ENCODE measurements around the gene CYP11A1.

CYP11A1 gene

DNA sequence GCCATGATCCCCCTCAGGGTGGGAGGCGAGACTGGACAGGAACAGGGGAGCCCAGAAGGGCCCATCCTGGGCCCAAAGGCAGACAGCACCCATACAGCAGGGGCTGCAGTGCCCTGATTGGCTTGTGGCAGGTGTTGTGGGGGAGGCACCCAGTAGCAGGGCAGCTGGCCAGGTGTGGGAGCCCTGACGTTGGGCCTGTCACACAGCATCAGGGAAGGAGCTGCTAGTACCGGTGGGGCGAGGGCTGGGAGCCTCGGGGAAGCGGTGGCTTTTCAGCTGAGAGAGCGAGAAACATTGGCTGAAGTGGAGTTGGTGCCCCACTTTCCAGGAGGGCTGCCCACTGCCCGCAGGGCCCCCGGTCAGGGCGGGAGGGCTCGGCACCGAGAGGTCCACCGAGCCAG, 19.7 kb upstream of the CYP11A1 start:
- no peak for DNase-seq

DNA sequence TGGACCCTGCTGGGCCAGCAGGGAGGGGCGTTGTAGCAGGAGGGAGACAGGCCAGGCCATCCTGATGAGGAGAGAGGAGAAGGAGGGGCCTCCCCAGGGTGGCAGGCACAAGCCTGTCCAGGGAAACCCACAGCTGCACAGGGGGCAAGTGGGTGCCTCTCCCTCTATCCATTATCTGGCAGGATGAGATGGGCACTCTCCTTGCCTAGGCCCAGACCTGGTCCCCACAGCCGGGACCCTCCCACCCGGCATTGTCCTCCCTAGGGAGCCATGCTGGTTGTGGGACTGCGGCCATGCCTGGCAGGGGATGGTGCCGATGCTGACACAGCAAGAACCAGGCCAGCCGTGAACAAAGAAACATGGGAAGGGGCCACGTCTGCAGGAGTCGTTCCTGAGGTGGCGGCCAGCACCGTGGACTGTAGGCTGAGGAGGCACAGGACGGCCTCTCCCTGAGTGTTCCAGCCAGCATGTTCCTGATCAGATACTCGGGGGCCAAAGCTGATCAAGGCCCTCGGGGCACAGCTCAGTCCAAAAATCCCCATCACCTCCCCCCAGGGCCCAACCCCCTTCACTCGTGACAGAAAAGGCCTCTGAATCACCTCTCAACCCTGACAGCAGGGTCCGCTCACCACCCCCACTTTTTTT, 19.2 kb upstream of the CYP11A1 start:
- no peak for DNase-seq

DNA sequence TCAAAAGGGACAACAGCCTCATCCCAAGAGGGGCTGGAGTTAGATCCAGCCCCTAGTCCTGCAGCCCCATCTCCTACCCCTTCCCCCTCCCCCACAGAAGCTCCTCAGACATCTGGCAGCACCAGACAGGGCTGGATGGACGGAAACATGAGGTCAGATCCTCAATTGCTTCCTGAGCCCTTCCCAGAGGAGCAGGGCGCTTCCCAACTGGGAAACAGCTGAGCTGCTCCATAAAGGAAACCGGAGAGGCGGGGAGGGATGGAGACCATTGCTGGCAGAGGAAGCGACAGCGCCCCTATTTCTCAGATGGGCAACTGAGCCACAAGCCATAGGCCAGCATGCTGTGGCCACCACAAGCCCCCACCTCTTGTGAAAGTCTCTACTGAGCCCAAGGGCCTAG, 18.3 kb upstream of the CYP11A1 start:
- DNase-seq: no peak

DNA sequence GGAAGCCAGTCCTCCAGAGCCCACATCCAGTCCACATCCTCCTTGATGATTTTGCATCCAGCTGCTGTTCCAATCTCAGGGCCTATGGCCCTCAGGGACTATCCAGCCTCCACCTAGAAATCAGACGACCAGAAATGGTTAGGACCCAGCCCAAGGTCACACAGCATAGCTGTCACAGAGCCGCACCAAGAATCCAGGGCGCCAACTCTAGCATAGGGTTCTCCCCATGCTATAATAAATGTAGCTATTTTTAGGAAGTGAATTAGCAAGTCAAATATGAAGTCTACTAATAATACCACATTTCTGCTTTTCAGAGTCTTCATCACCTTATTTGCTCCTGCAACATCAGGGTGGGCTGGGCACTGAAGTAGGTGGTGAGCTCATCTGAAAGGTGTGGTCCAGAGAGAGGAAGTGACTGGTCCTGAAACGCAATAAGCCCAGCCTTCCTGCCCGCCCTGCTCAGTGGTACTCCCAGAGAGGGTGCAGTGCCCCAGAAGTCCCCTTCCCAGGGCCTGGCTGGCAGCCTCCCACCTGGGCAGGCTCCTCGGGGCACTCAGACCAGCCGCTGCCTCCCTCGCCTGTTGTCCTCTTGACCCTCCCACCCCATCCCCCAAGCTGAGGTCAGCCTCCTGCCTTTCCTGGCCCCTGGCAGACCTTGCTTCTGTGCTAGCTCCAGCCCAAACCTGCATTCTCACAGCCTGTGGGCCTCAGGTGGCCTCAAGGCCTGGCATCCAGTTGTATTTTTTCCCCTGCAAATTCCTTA, 17.6 kb upstream of the CYP11A1 start:
- no peak for DNase-seq

DNA sequence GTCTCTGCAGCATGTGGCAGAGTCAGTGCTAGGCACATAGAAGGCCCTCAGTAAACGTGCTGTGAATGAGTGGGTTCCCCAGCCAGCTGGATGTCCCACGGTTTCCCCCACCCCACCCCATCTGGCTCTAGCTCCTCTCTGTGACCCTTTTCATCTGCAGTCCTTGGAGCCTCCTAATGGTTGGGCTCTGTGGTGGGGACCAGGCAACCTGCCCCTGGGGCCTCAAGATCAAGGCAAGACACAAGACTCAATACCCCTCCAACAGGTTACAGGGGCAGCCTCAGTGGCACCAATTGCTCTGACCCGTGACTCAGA, 17.1 kb upstream of the CYP11A1 start:
- DNase-seq: no peak

DNA sequence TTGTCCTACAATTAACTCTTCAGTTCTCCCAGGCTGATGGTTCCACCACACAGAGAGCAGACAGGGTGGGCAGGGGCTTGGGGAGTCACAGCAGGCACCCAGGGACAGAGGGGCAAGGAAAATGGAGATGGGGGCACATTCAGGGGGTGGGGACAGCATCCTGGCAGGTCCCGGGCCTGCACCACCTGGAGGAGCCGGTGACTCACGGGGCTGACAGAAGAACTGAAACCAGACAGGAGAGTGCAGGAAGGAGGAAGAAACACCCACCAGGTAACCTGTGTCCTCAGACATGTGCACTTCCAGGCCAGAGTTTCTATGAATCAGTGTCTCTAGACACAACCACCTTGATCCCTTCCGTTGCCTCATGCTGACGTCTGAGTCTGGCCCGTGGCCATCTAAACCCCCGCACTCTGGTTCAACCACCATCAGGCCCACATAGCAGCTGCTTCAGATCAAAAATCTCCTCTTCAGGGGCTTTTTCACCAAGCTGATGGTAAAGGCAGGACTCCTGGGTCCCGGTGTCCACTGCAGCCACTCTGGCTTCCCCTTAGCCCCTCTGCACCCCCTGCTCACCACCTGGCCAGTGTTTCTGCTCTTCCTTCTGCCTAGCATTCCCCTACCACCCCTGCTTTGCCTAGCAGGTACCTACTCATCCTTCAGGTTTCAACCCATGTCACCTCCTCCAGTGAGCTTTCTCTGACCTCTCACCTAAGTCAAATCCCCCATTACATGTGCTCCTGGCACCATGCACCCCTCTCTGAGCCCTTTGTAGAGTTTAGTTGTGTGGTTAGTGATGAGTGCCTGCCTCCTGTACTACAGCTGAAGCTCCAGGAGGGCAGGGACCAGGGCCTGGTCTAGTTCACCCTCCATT, 16.5 kb upstream of the CYP11A1 start:
- no peak for DNase-seq

DNA sequence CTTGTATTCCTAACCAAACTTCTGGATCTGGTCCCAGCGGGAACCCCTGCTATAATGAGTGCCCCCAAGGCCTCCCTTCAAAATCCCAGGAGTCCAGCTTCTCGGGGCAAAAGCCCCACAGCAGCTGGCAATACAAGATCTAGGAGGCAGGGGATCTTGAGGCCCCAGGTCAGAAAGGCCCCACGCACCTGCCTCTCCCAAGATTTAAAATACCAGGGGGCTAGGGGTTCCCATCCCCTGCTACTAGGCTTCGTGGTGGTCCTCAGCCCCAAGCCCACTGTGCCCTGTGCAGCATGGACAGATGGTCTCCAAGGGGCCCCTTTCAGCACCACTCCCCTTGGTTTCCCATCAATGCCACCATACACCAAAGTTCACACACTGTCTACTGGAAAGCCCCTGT, 15.8 kb upstream of the CYP11A1 start:
- DNase-seq: no peak

DNA sequence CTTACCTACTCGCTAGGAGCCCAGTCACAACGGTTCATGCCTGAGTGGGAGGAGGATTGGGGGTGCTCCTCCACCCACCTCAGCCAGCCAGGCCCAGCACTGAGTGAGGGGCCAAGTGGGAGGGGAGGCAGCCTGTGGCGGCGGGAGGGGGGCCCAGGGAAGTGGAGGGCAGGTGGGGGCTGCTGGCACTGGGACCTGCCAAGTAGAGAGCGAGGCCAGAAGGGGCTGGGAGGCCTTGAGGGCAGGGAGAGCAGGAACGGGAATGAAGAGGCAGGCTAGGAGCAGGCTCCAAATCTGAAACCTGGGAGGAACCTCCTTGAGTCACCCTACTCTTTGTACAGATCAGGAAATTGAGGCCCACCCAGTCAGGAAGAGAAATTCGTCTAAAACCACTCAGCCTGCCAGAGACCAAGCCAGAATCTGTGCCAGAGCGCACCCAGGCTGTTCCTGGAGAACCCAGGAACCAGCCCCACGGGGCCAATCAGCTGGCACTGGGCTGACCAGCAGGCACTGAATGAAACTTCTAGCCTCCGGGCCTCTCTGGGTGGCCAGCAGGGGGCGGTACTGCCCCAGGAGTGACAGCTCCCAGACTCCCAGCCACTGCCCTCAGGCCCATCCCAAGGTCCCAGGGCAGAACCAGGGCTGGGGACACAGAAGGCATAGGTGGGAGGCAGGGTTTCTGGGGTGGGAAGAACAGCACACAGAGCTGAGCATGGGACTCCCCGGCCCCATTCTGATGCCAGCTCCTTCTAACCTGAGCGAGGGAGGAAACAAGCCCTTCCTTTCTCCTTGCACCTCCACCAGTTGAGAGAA, 14.8 kb upstream of the CYP11A1 start:
- no peak for DNase-seq

DNA sequence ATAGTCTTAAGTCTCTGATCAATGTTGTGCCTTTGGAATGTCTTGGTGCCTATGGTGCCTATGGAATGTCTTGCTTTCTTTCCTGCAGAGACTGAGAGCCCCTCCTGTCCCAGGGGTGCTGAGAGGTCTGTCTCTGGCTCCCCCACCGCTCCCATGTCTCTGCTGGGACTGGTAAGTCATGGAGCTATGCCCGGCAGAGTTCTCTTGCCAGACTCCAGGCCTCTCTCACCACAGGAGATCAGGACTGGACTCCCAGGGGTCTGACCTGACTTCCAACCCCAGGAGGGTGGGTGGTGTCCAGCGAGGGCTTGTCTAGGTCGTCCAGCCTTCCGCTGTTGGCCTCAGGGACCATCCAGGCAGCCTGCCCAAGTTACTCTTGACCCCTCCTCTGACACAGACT, 14.0 kb upstream of the CYP11A1 start:
- DNase-seq: no peak

DNA sequence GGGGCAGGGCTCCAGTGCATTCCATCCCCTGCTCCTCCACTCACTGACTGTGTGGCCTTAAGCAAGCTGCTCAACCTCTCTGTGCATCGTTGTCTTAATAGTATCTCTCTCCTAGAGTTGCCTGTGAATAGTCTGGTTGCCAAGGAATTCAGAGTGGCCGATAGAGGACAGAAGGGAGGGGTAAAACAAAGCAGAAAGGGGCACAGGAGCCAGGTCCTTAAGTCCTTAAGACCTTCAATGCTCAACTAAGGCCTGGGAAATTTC, 13.7 kb upstream of the CYP11A1 start:
- DNase-seq: no peak

DNA sequence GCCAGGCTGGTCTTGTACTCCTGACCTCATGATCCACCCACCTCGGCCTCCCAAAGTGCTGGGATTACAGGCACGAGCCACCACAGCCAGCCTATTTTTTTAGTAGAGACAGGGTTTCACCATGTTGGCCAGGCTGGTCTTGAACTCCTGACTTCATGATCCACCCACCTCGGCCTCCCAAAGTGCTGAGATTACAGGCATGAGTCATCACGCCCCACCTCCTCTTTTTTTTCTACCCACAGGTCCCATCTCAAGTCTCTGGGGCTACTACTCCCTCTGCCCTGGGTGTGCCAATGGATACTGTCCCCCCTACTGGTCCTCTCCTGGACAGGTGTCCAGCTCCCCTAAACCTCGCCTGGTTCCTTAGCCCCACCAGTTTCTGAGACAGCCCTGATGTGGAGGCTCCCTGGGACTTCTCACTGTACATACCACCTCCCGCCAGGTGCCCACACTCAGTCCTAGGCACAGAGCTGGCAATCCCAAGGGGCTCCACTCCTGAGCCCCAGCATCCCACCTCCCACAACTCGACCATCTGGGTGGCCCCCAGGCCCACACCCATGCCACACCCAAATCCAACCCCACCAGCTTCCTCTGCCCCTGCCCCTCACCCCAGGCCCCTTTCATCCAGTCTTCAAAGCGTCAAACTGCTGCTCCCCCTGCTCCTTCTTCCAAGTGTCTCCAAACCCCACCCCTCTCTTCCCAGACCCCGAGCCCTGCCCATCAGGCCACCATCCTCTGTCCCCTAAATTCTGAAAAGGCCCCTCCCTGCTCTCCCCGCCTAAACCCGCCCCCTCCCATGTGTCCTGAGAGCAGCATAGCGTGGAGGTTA, 13.1 kb upstream of the CYP11A1 start:
- no peak for DNase-seq

DNA sequence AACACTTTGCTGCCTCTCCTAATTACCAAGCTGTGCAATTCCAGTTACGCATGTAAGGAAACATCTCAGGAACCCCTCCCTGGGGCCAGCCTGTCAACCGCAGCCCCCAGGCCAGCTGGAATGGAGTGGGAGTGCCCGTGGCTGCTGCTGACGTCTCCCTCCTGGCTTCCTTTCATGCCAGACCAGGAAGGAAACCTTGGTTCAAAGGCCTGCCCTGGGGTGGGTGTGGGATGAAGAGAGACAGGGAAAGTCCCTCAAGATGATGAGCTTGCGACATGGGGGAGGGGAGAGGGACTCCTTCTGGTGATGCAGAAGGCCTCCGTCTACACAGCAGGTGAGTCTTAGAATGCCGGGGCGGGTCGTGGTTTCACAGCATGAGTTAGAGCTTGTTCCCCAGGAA, 11.4 kb upstream of the CYP11A1 start:
- DNase-seq: no peak

DNA sequence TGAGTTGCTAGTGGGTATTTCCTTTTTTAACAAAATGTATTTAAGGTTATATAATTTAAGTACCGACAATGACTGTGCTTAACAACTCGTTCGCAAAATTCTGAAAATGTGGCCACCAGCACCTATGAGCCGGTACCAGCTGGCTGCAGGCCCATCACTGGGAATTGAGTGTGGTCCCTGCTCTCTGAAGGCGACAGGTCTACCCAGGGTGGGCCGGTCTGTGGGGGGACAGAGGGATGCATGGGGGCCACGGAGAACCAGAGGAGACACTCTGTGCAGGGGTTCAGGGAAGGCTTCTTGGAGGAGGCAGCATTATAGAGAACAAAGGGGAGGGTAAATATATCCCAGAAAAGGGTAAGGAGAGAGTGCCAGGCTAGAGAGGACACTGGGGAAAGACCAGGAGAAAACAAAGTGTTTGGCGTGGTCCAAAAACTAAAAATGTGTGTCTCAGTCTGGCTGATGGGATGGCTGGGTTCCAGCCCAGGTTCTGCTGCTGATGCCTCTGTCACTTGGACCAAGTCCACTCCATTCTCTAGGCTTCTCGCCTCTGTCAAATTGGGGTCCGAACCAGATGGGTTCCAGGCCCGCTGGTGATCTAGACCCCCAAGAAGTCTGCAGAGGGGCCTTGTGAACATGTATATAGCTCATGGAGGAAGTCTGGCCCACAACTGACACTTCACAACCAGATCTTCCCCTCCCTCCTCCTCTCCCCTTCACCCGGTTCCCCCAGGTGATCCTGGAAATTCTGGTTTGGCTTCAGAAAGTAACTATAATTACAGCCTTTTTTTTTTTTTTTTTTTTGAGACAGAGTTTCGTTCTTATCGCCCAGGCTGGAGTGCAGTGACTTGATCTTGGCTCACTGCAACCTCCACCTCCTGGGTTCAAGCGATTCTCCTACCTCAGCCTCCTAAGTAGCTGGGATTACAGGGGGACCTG, 10.7 kb upstream of the CYP11A1 start:
- DNase-seq: no peak

DNA sequence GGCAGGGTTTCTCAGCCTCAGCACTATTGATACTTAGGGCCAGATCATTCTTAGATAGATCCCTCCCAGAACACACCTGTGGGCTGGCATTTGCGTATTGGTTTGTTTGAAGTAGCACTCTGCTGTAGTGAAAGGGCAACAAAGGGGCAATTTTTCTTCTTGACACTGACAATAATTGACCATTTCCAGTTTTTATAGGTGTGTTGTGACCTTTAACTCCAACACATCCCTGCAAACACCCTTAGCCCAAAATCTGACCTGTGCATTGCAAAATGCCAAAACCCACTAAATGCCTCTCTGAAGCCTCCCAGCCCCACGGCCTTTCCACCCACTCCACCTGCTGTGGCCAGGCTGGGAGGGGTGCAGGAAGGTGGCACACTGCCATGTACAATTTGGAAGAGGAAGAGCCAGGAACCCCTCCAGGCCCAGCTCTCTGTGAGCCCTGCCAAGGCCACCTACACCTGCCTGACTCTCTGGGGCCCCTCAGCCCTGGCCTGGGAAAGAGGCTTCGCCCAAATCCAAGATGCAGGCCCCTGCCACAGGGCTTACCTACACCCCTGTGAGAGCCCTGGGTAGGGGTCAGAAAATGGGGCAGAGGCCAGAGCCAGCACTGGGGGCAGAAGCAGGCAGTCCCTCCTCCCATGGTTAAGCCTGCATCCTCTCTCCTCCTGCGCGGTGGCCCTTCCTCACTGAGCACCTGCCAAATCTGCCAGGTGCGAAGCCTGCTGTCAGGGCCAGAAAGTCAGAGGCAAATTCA, 9.6 kb upstream of the CYP11A1 start:
- no peak for DNase-seq

DNA sequence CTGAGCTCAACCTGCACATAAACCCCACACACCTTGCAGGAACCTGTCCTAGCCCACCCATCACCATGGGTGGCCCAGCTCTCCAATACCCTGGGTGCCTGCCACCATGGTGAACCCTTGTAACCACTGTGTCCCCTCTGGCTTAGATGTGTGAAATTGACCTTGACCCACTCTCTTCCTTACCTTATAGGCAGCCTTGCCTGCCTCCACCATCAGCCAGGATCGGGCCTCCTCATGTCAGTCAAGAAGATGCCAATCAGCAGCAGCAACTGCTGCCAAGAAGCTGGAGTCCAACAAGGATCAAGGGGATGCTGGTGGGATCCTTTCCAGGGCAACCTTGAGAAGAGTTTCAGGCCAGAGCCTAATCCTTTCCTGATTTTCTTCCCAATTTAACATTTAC, 8.8 kb upstream of the CYP11A1 start:
- no peak for DNase-seq

DNA sequence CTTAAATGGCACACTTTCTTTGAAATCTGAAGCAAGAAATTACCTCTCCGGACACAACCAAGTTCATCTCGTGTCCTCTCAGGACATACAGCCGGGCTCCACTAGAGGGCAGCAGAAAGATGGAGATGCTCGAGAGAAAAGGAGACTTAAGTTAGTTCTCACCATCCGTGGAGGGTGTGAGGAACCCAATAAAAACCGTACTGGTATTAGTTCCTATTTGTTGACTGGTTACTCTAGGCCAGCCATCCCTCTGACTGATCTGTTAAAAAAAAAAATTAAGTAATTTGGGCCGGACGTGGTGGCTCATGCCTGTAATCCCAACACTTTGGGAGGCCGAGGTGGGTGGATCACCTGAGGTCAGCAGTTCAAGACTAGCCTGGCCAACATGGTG, 7.9 kb upstream of the CYP11A1 start:
- peak; percentile 51 for DNase-seq

DNA sequence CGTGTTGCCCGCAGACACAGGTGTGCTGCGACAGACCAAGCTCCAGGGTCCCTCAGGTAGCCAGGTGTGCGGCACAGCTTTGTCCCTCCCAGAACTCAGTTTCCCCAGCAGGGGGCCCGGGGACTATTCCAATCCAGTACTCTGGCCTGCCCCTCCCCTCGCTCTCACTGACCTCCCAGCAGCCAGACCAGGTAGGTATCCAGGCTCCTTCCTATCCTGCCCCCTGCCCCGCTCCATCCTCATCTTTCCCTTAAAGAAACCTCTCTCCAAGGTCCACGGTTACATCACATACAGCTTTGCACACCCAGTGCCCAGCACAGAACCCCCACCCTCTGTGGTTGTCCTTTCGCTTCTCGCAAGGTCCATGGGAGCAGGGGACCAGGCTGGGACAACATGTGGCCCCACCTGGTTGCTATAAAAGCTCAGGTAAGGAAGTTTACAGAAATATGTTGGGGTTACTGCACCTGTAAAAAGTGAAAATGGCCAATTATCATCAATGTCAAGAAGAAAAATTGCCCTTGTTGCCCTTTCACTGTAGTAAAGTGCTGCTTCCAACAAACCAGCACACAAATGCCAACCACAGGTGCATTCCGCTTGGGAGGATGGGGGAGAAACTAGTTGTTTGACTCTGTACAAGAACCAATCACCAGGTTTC, 7.3 kb upstream of the CYP11A1 start:
- DNase-seq: no peak

DNA sequence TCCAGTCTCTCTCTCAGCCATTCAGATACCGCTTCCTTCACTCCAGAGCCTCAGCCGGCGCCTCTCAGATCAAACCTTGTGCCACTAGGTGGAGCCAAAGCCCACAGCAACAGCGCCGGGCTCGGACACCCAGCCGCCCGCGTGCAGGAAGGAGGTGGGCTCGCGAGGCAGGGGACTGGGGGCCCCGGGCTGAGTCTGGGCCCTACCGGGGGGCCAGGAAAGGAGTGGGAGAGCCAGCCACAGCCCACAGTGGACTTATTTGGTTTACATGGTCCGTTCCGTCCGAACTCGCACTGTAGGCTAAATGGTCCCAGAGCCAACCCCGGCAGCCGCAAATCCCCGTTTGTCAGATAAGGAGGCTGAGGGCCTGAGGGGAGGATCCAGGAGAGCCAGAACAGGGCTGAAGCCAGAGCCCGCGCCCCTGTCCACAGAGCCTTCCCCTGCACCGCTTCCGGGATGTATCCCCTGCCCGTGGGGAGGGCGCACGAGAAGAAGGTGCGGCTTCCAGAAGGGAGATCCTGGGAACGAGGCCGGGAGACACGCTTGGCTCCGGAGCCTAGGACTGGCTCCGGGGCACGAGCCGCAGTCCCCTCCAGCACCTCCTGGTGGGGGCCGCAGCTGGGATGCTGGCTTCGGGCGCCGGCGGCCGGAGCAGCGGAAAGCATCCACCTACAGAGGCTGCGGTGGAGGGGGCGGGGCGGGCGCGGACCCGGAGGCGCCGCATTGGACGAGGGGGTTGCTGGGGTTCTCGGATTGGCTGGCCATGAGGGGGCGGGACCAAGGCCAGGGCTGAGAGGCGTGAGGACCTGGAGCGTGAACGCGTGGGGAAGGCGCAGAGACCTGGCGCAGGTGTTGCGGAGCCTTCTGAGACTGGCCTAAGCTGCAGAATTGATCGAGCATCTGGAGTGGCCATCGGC, 6.5 kb upstream of the CYP11A1 start:
- peak; percentile 66 for DNase-seq

DNA sequence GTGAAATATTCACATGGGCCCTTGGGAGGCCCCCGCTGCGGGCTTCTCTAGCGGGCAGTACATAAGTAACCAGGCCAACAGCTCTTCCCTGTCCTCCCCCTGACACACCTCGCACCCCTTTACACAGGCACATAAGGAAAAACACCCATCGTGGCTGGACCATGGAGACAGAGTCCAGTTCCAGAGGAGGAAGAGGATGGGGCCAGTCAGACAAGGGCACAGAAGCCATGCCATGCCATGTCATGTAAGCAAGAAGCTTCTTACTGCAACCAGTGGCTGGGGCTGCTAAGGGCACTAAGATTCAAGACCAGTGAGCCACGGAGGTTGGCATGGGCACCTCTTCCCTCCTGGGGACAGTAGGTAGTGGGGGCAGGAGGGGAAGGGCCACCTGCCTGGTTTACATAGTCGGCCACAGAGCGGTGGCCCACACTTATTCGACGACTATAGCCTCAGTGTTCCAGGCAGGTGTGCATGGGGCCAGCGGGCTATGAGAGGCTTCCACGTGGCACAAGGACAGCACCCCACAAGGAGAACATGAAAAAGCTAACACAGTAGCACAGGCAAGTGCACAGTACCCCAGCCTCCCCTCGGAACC, 5.7 kb upstream of the CYP11A1 start:
- no peak for DNase-seq

Data from DMS79 (cell line).